PC-3 (cell line): ENCODE data around the gene XPR1.

Experiments
- EZH2phosphoT487 ChIP-seq: fragments of 300-600 bp; sonication (generic); IDR thresholded peaks from 2 replicates; pipeline ENCODE4 v1.6.1; 2018; ENCODE audit warnings: mild to moderate bottlenecking, antibody characterized with exemption, low read length, borderline replicate concordance
- TF ChIP-seq, protein P1 (sequence below): fragments of 300-600 bp; sonication (generic); conservative IDR thresholded peaks from 2 replicates; pipeline ENCODE4 v1.5.1; 2017; ENCODE audit warnings: antibody characterized with exemption, low read depth, mild to moderate bottlenecking, low read length

DNA sequence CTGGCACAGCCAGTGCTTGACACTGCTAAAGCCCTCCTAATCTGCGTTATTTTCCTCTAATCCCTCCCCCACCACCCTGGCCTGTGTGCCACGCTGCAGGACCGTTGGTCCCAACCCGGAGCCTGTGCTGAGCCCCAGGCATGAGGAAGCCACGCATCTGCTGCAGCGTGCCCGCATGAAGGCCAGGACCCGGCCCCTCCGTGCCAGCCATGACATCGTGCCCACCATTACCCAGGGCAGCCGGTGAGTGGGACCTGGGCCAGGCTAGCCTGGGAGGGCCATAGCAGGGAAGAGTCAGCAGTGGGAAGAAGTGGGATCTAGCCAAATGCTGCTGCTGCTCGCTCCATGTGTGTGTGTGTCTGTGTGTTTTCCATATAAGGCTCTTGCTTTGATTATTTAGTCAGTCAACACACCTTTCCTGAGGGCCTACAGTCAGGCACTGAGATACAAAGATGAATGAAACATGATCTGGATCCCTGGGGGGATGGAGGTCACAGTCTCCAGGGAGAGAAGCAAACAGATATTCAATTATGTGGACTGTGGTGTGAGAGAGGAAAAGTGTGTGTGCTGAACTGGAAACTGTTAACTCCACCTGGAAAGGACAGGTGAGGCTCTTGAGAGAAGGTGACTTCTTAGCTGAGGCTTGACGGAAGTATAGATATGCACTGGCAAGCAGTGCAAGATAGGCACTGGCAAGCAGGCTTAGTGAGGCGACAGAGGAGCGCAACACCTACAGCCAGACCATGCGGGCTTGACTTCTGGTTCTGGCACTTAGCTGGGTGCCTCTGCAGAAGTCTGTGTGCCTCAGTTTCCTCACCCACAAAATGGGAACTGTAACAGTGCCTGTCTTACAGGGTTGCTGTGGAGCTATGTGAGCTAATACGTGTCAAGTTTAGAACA lies 296.8 kb downstream of the XPR1 start:
- TF ChIP-seq, protein P1, sequence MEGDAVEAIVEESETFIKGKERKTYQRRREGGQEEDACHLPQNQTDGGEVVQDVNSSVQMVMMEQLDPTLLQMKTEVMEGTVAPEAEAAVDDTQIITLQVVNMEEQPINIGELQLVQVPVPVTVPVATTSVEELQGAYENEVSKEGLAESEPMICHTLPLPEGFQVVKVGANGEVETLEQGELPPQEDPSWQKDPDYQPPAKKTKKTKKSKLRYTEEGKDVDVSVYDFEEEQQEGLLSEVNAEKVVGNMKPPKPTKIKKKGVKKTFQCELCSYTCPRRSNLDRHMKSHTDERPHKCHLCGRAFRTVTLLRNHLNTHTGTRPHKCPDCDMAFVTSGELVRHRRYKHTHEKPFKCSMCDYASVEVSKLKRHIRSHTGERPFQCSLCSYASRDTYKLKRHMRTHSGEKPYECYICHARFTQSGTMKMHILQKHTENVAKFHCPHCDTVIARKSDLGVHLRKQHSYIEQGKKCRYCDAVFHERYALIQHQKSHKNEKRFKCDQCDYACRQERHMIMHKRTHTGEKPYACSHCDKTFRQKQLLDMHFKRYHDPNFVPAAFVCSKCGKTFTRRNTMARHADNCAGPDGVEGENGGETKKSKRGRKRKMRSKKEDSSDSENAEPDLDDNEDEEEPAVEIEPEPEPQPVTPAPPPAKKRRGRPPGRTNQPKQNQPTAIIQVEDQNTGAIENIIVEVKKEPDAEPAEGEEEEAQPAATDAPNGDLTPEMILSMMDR, result no peak
- no peak for TF ChIP-seq EZH2phosphoT487
